Bronchus fibroblast of lung (primary cell): ENCODE measurements around the gene NUTM2E. TPM values are rescaled to one million over a fixed set of nuclear protein-coding genes. Genes with fewer than 3 reads are reported as not detected.

Experiments used
- total RNA-seq: library from RNA; depleted of rRNA; stranded (reverse); fragments of >200 nt; gene quantifications from 2 replicates; pipeline ENCODE4 v1.2.3, GENCODE V29; 2015

The NUTM2E gene, protein sequence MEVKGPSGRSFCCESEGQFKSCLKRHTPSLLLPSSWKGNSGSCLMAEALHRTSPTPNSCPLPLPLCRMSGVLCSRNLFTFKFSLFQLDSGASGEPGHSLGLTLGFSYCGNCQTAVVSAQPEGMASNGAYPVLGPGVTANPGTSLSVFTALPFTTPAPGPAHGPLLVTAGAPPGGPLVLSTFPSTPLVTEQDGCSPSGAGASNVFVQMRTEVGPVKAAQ (N-terminal part only)
- total RNA-seq = not detected in 2 replicates

DNA sequence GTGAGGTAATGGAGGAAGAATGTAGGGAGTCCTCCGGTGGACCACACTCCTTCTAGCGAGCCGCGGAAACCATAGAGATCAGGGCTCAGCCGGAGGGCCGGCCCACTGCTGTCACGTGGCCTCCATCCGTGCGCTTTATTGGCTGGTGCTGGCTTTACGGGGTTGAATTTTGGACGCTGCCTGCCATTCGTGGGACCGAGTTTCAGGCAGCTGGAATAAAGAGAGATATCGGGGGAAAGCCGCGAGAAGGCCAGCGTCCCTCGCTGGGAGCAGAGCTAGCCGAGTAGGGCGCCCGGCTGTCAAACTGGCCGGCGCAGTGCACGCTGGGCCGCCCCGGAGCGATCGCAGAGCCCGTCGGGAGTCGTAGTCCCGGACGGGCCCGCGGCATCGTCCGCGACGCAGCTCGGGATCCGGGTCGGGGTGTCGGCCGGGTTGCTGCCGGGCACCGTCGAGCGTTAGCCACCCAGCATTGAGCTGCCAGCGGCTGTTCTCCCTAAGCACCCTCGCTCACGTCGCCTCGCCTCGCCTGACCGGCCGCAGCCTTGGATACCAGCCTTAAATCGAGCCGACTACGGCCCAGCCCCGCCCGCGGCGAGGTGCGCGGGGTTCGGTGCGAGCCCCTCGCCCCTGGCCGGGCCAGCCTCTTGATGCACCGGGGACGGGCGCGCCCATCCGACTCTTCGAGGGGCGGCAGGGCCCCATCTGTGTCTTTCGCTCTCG, at the start of gene NUTM2E:
NUTM2E (plus strand) TSS at position 244 of the 720 bp plus-strand sequence. CDS start 15,002 bp downstream, outside the sequence.

Other genes starting within 250 kb of the NUTM2E start
- gene SFTPA1, start 215.8 kb upstream of the NUTM2E start, total RNA-seq = not detected in 2 replicates
- 0.50 and 0.89 TPM in 2 replicates for gene NUTM2B, start 123.5 kb upstream of the NUTM2E start, total RNA-seq
- gene SFTPD, start 122.4 kb downstream of the NUTM2E start, total RNA-seq = under 0.01 TPM in 1 of 2 replicates, not detected in the other